ENCODE measurements around the gene TAF10.

The TAF10 gene

GRCh38 chr11:6576471-6577373, 35.3 kb downstream of the TAF10 start:
- no peak for DNase-seq

- DNase-seq, result no peak
These were observed 37.0 kb downstream of the TAF10 start for GRCh38 chr11:6574816-6575715.

GRCh38 chr11:6572215-6572614, 39.8 kb downstream of the TAF10 start:
- no peak for DNase-seq

- DNase-seq, result no peak
These were observed 40.5 kb downstream of the TAF10 start for GRCh38 chr11:6571434-6572008.

- no peak for DNase-seq
These were observed 41.2 kb downstream of the TAF10 start for GRCh38 chr11:6570691-6571427.

GRCh38 chr11:6569706-6570105, 42.3 kb downstream of the TAF10 start:
- no peak for DNase-seq

- peak in 1 of 2 experiments; percentile 16 for DNase-seq
These were observed 43.7 kb downstream of the TAF10 start for GRCh38 chr11:6568191-6568918.

- no peak for DNase-seq
These were observed 44.7 kb downstream of the TAF10 start for GRCh38 chr11:6567371-6567745.

GRCh38 chr11:6566704-6567370, 45.2 kb downstream of the TAF10 start:
- no peak for DNase-seq

- DNase-seq, result no peak
These were observed 45.9 kb downstream of the TAF10 start for GRCh38 chr11:6565988-6566703.

- no peak for DNase-seq
These were observed 46.7 kb downstream of the TAF10 start for GRCh38 chr11:6565325-6565724.

- no peak for DNase-seq
These were observed 48.3 kb downstream of the TAF10 start for GRCh38 chr11:6563667-6564066.

- DNase-seq, result no peak
These were observed 48.8 kb downstream of the TAF10 start for GRCh38 chr11:6563121-6563619.

- no peak for DNase-seq
These were observed 50.7 kb downstream of the TAF10 start for GRCh38 chr11:6561288-6561687.

All from activated T-cell treated with anti-CD3 and anti-CD28 coated beads, Interleukin-2, amount 50 U/mL, for 48 hours (primary cell).